Hippocampal formation (tissue), 2 donors: ENCODE results near the gene NTSR2.

Source experiments
- DNase-seq, 2 donors: peaks; one replicate each; lab custom pipeline; 2025; lab: John Stamatoyannopoulos, UW

NTSR2 gene

GRCh38 chr2:11628675-11629074 is 41.3 kb downstream of the NTSR2 start:
- no peak for DNase-seq

DNA sequence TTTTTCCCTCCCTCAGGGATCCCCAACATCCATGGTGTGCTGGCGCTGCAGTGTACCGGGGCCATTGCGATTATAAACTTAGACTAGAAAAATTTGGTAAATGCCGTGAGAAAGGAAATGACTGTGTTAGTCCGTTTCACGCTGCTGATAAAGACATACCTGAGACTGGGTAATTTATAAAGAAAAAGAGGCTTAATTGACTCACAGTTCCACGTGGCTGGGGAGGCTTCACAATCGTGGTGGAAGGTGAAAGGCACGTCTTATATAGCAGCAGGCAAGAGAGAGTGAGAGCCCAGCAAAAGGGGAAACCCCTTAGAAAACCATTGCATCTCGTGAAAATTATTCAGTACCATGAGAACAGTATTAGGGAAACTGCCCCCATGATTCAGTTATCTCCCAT is 44.3 kb downstream of the NTSR2 start:
- no peak for DNase-seq

- no peak for DNase-seq
Observed at GRCh38 chr2:11624893-11625292, 45.1 kb downstream of the NTSR2 start.

DNA sequence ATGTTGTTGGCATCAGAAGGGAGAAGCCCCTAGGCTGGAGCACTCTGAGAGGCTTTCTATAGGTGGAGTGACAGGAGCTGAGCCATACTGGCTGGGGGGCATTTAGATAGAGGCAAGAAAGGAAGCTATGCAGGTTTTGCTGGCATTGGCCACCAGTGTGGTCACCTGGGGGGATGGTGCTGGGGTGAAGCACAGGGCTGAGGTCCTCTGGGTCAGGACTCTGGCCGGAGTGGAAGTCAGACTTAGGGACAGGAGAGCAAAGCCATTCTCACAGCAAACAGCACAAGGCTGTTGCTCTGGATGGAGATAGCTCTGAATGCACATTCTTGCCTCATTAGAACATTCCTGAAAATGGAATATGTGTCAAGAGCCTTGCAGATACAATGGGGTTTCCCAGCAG is 47.4 kb downstream of the NTSR2 start:
- no peak for DNase-seq

GRCh38 chr2:11621410-11621809 is 48.6 kb downstream of the NTSR2 start:
- no peak for DNase-seq

DNA sequence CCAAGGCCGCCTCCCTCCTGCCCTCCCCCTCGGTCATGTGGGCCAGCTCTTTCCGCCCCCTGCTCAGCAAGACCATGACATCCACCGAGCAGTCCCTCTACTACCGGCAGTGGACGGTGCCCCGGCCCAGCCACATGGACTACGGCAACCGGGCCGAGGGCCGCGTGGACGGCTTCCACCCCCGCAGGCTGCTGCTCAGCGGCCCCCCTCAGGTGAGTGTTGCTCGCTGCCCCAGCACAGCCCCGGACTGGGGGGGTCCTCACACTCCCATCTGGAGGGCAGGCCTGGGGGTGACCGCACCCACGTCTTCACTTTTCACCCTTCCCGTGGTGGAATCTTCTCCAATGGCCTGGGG is 51.3 kb downstream of the NTSR2 start:
- DNase-seq: no peak

- DNase-seq: no peak
Observed at GRCh38 chr2:11617984-11618707, 51.8 kb downstream of the NTSR2 start.

- DNase-seq: no peak
Observed at GRCh38 chr2:11617527-11617926, 52.5 kb downstream of the NTSR2 start.

DNA sequence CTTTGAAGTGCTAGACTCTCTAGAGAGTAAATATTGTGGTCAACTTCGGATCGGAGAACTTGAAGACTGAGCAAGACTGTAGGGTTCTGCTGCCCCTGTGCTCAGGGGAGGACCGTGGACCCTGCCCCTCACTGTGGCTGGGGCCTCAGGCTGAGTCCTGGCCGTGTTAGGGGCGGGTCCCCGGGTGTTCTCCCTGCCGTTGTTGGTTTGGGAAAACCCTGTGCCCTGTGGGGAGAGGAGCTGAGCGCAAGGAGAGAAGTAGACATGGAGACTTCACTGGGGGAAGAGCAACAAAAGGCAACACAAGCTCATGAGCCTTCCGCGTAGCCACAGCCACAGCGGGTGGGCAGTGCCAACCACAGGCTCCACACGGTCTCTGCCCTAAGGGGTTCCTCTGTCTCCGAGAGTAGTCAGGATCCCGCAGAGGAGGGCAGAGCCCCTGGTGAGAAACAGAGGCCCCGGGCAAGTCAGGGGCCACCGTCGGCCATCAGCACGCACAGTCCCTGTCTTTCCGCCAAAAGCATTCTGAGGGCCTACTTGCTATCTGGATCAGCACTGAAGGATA is 53.1 kb downstream of the NTSR2 start:
- DNase-seq: no peak

- DNase-seq: no peak
Observed at GRCh38 chr2:11616097-11616687, 53.8 kb downstream of the NTSR2 start.

- DNase-seq: no peak
Observed at GRCh38 chr2:11615209-11615608, 54.8 kb downstream of the NTSR2 start.

DNA sequence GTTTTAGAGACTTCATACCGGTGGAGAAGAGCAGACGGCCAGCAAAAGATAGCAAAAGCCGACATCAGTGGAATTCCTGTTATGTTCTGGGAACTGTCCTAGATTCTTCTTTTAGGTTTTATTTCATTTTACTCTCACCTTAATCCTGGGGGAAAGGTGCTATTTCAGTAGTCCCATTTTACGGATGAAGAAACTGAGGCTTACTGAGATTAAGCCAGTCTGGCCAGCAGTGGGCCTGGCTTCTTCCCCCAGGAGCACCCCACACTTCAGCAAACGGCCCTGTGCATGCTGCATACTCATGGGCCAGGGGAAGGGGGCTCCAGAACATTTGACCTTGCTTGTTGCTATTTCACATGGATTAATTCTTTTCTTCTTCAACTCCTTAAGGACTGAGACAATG is 56.7 kb downstream of the NTSR2 start:
- DNase-seq: no peak

GRCh38 chr2:11612553-11613215 is 57.3 kb downstream of the NTSR2 start:
- no peak for DNase-seq

DNA sequence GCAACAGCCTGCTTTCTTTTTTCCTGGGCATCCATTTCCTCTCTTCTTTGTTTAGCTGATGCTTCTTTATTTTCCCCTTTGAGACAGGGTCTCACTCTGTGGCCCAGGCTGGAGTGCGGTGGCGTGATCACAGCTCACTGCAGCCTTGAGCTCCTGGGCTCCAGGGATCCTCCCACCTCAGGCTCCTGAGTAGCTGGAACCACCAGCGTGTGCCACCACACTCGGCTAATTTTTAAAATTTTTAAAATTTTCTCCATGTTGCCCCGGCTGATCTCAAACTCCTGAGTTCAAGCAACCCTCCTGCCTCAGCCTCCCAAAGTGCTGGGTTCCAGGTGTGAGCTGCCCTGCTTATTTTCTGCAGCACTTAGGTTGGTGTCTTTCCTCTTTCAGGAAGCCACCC is 58.7 kb downstream of the NTSR2 start:
- no peak for DNase-seq

GRCh38 chr2:11610624-11611242 is 59.3 kb downstream of the NTSR2 start:
- DNase-seq: no peak
